ENCODE results near the gene BMPR1B.

BMPR1B gene

GRCh38 chr4:94968493-94968892 is 210.7 kb downstream of the BMPR1B start:
- no peak for DNase-seq

GRCh38 chr4:94970650-94971049 is 212.9 kb downstream of the BMPR1B start:
- no peak for DNase-seq

GRCh38 chr4:94974773-94975172 is 217.0 kb downstream of the BMPR1B start:
- no peak for DNase-seq

GRCh38 chr4:94976371-94977011 is 218.7 kb downstream of the BMPR1B start:
- no peak for DNase-seq

DNA sequence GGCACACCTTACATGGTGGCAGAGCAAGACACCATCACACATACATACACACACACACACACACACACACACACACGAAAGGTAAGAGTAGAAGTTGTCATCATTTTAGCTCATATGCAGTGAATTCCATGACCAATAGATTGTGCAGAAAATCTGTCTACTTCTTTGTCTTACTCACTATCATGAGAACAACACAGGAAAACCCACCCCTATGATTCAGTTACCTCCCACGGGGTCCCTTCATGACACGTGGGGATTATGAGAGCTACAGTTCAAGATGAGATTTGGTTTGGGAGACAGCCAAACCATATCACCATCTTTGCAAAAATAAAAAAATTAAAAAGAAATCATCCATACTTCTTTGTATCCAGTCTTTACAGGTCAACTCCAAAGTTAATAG is 221.1 kb downstream of the BMPR1B start:
- no peak for DNase-seq

GRCh38 chr4:94979621-94980020 is 221.9 kb downstream of the BMPR1B start:
- DNase-seq, result no peak

DNA sequence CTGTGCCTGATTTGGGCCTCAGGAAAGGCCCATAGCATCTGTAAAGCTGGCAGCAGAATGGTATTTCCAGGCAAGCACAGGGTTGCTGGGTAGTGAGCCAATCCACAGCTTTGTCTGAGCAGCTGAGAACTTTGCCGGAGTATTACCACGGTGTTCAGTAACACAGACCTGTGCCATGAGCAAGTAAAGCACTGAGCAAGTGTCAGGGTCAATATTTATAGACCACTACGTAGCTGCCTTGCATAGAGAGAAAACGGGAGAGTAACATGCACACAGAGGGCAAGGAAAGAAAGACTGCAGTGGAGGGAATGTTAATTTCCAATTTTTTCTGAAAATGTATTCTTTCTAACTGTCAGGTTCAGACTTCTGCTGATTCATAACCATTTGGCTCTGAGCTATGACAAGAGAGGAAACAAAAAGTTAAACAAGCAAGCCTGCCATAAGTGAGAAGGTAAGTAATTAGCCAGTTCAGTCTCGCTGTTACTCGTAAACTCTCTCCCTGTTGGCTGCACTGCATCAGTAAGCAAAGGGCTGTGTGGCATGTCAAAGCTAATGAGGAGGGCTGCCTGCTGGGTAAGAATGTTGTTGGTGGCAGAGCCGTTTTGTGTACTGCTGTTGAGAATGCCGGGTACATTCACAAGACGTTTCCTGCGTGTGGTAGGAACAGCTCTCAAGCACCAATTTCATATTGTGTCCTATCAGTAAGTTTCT is 238.1 kb downstream of the BMPR1B start:
- no peak for DNase-seq

DNA sequence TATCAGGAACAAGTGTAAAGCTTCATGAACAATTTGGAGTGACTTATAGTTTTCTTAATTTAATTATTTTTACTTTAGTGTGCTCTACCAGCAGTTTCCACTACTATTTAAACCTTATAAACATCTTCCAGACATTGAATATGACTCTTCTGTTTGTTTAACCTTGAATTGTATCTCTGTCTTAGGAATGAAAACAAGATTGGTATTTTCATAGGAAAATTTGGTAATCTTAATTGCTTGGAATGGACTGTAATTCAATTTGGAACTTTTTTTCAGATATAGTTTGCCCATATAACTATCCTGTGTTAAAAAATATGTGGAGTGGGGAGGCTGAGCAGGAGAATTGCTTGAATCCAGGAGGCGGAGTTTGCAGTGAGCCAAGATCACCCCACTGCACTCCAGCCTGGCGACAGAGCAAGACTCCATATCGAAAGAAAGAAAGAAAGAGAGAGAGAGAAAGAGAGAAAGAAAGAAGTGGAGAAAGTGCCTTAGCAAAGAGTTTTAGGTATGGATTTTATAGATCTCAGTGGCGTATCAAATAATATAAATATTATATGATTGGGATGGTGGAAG is 242.4 kb downstream of the BMPR1B start:
- no peak for DNase-seq

GRCh38 chr4:95004912-95005311 is 247.2 kb downstream of the BMPR1B start:
- no peak for DNase-seq

DNA sequence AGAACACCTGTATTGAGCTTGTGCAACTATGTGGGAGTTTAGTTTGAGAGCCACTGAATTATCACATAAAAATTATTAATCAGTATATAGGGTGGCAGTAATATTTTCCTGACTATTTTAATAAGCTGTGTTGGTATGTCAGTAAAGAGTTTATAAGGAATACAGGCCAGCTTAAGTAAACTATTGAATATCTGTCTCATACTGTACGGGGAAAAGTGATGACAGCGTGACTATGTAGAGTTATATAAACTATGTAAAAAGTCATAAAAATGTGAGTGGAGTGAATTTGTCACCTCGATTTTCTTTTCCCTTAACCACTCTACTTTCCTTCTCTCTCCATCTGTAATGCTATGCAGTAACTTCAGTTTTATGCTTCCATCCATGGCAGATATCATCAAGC is 250.2 kb downstream of the BMPR1B start:
- DNase-seq, result no peak

- no peak for DNase-seq
These were observed 255.5 kb downstream of the BMPR1B start for GRCh38 chr4:95013236-95013635.

DNA sequence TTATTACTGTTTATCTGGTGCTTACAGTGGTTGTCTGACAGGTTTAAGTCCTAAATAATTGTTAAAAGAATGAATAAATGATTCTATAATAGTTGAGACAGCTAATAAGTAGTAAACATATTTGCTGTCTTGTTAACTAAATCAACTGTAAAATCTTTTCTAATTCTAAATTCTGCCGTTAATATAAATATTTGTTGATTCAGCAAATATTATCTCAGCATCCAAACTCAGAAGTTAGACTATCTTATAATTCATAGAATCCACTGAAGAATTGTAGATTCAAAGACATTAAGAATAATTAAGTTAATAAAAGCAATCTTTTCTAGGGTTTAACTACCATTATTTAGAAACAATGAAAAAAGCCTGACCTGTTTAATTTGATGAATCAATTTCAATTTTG is 256.3 kb downstream of the BMPR1B start:
- no peak for DNase-seq

DNA sequence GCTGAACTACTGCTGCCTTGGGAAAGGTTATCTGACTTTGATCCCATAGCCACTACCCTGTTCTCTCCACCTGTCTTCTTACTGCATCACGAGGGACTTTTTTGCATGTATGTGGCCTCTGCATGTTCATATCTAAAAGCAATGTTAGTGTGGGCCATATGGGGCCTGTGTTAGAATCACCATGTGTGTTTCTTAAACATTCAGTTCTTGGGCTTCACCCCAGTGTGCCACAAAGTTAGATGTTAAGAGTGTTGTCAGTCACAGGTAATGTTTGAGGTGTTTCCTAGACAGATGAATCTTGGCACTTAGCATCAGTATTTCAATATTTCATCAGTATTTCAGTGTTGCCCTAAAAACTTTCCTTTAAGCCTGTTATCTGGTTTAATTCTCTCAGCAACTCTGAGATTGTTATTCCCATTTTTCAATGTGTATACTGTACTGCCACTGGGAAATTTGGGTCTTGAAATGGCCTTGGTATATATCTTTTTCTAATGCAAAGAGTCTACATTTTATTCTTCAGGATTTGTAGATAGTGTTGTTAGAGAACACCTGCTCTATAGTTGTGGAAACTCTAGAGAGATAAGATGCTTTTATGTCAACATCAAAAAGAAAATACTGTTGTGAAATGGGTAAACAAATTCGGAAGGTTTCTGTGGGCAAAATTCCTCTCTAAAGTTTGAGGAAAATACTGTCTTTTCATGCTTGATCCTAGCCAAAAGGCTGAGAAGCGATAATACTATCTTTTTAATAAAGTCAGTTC is 259.7 kb downstream of the BMPR1B start:
- no peak for DNase-seq

- DNase-seq, result no peak
These were observed 261.0 kb downstream of the BMPR1B start for GRCh38 chr4:95018785-95019184.

DNA sequence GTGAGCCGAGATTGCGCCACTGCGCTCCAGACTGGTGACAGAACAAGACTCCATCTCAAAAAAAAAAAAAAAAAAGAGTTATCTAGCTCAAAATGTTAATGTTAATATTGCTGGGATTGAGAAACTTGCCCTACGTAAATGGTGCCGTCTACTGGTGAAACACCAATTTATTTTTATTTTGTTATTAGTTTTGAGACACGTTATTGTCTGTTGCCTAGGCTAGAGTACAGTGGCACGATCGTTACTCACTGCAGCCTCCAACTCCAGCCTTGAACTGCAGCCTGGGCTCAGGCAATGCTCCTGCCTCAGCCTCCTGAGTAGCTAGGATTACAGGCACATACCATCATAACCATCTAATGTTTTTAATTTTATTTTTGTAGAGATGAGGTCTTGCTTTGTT is 262.8 kb downstream of the BMPR1B start:
- no peak for DNase-seq

- no peak for DNase-seq
These were observed 263.3 kb downstream of the BMPR1B start for GRCh38 chr4:95021099-95021498.

GRCh38 chr4:95023110-95023509 is 265.4 kb downstream of the BMPR1B start:
- DNase-seq, result no peak

- DNase-seq, result no peak
These were observed 270.3 kb downstream of the BMPR1B start for GRCh38 chr4:95027905-95028618.

- no peak for DNase-seq
These were observed 281.0 kb downstream of the BMPR1B start for GRCh38 chr4:95038791-95039190.

DNA sequence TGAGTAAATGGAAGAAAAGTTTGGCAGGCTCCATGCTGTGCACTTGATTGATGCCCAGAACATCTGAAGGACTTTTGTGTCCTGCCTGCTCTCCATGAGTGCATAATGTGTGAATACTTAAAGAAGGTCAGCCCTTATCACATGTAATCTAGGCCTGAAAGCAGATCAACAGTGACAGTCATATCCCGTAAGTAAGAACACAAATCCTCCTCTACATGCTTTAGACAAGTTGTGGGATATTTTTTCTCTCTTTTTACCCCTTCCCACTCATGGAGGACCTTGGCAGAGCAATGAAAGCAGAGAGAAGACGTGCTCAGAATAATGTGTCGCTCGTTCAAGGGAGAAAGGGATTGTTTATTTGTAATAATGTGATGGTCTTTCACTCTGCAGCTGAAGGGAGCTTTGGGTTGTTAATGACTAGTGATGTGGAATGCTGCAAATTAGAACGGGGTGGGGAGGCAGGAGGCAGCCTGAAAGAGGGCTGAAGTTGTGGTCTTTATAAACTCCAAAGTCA is 286.6 kb downstream of the BMPR1B start:
- no peak for DNase-seq

- DNase-seq, result no peak
These were observed 287.7 kb downstream of the BMPR1B start for GRCh38 chr4:95045429-95045828.

DNA sequence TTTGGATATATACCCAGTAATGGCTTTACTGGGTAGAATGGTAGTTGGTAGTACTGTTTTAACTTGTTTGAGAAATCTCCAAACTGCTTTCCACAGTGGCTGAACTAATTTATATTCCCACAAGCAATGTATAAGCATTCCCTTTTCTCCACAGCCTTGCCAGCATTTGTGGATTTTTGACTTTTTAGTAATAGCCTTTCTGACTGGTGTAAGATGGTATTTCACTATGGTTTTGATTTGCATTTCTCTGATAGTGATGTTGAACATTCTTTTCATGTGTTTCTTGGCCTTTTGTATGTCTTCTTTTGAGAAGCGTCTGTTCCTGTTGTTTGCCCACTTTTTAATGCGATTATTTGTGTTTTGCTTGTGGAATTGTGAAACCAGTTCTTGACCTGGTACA is 290.5 kb downstream of the BMPR1B start:
- no peak for DNase-seq

Measured in activated CD4-positive, alpha-beta T cell treated with anti-CD3 and anti-CD28 coated beads for 4 hours (primary cell).